SIG-M5 (cell line): ENCODE measurements around the gene ZMYND8.
"Not testable (repeated sequence)": the region's sequence is repeated elsewhere in the genome, so short reads cannot be mapped to it uniquely, and the experiment has no call there.

Experiments used
- DNase-seq: peaks from one replicate; lab custom pipeline; 2025; lab: John Stamatoyannopoulos, UW

The ZMYND8 gene

GRCh38 chr20:47310729-47311128 is 45.8 kb downstream of the ZMYND8 start:
- no peak for DNase-seq

DNA sequence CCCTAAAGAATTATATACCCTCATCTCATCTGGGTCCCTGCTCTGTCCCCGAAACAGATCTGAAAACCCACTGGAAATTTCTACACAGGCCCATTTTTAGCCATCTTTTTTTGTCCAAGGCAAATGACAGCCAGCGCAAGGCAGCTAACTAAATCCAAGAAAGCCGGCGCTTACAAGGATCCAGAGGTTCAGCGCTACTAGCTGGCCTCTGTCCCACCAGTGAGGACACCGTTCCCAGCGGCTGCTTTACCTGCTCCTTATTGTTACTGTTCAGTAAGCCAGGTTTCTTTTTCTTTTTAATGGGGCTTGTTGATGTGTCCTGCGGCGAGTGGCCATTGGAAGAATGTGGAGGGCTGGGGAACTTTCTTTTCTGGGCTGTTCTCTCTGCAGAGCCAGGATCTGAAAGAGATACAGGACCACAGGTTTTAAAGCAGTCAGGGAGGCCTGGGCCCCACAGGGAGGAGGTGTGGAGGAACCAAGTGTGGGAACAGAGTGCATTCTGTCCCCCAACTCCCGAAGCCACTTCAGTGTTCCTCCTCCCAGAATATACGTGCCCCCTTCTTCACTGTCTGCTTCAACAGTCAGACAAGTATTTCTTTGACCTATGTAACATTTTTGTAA is 46.6 kb downstream of the ZMYND8 start:
- no peak for DNase-seq

- DNase-seq: no peak
These were observed 47.1 kb downstream of the ZMYND8 start for GRCh38 chr20:47309394-47309793.

DNA sequence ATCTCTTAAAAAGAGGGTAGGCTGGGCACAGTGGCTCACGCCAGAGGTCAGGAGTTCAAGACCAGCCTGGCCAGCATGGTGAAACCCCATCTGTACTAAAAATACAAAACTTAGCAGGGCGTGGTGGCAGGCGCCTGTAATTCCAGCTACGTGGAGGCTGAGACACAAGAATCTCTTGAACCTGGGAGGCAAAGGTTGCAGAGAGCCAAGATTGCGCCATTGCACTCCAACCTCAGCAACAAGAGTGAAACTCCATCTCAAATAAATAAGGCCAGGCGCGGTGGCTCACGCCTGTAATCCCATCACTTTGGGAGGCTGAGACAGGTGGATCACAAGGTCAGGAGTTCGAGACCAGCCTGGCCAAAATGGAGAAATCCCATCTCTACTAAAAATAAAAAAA is 48.9 kb downstream of the ZMYND8 start:
- not testable (repeated sequence) for DNase-seq

GRCh38 chr20:47306755-47307370 is 49.6 kb downstream of the ZMYND8 start:
- no peak for DNase-seq

DNA sequence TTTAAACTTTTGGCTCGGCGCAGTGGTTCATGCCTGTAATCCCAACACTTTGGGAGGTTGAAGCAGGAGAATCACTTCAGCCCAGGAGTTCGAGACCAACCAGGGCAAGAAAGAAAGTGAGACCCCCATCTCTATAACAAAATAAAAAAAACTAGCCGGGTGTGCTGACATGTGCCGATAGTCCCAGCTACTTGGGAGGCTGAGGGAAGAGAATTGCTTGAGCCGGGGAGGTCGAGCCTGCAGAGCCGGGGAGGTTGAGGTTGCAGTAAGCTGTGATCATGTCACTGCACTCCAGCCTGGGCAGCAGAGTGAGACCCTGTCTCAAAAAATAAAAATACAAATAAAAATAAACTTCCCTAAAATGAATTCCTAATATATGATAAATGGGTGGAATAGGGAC is 50.4 kb downstream of the ZMYND8 start:
- DNase-seq: no peak

DNA sequence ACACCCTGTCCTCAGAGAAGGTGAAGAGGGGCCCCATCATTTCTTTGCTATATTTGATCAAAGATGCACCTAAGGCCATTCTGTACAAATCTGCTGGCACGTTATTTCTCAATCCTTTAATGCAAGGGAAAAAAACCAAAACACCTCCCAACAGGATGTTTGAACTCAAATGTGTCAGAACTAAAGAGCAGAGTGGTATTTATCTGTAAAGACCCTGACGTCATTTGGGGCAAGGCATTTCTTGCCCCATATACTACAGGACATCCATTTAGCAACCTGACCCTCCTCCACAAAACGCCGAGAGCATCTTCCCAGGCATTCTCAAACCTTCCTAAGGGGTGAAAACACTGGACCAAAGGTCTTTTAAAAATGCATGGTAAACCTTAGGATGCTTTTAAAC is 50.8 kb downstream of the ZMYND8 start:
- no peak for DNase-seq

DNA sequence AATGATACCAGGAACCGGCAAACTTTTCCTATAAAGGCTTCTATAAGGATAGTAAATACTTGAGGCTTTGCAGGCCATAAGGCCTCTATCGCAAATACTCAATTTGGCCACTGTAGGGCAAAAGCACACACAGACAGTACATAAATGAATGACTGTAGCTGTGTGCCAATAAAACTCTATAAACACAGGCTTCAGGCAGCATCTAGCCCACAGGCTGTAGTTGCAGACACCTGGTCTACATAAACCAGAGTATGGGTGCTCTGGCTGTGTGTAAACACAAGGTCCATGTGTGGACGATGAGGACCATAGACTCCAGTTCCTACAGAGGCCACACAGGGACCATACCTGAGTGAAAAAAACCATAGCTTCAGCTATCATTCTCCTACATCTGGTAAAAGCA is 52.2 kb downstream of the ZMYND8 start:
- DNase-seq: no peak

GRCh38 chr20:47303736-47304135 is 52.8 kb downstream of the ZMYND8 start:
- no peak for DNase-seq

GRCh38 chr20:47300071-47300470 is 56.4 kb downstream of the ZMYND8 start:
- no peak for DNase-seq

DNA sequence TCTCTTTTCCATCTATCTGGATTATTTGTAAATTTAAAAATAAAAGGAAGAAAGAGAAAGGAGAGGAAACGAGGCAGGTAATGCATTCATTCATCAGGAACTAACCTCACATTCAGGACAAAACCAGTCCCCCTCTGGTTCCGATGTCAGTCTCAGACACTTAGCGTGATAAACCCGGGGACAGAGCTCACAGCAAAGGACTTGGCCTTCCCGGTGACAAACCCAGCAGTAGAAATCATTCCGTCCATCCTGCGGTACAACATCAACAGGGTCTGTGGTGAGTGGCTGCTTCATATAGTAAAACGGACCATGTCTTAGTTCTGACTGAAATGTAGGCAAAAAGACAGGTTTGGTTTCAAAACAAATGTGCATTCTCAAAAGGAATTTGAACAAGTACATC is 57.9 kb downstream of the ZMYND8 start:
- no peak for DNase-seq

DNA sequence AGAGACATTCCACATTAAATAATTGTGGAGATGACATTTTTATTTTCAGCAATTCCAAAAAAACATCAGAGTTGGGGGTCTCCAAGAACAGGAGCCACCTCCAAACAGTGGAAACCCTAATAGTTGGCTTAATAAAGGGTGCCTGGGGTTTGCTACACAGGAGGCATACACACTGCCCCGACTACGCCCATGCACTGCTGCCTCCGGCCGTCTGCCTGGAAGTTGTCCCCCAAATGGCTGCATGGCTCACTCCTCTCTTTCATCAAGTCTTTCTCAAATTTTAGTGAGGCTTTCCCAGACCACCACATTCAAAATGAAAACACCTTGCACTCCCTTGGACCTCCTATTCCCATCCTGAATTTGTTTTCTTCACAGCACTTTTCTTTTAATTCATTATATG is 58.8 kb downstream of the ZMYND8 start:
- DNase-seq: no peak

- DNase-seq: no peak
These were observed 59.5 kb downstream of the ZMYND8 start for GRCh38 chr20:47296950-47297349.

DNA sequence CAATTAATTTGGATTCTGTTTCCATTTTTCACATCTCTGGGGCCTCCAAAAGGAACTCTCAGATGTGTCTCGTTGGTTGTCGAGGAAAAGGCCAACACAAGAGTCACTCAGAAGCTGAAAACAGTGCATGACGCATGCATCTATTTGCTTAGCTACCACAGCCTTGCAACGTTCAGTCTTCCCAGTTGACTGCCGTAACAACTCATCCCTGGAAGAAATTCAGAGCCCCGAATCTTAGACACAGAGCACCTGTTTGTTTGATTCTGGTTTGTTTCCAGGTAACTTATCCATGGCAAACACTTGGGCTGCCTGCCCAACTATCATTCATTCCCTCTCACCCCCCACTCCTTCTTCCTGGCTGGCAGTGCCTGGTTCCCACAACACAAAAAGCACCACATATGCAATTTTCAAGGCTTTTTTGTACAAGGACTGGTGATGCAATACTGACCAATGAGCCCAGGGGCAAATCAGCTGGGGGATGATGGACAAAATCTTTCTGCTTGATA is 60.5 kb downstream of the ZMYND8 start:
- DNase-seq: no peak

DNA sequence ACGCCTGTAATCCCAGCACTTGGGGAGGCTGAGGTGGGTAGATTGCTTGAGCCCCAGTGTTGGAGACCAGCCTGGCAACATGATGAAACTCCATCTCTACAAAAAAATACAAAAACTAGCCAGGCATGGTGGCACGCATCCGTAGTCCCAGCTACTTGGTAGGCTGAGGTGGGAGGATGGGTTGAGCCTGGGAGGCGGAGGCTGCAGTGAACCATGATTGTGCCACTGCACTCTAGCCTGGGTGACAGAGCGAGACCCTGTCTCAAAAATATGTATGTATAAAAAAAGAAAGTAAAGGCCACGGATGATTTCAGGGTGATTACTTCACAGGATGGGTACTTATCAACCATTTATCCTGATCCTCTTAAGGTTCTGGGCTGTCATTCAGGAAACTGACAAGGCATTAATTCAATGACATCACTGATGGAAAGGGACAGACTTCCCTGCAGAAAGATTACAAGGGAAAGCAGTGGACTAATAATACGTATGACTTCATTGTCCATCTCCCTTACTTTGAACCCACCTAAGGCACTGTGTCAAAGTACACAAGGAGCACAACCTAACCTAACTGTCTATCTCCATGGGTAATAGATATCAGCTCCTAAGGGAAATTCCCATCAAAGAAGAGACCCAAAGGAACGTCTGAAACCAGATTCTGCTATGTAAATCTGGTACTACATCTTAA is 61.2 kb downstream of the ZMYND8 start:
- no peak for DNase-seq

DNA sequence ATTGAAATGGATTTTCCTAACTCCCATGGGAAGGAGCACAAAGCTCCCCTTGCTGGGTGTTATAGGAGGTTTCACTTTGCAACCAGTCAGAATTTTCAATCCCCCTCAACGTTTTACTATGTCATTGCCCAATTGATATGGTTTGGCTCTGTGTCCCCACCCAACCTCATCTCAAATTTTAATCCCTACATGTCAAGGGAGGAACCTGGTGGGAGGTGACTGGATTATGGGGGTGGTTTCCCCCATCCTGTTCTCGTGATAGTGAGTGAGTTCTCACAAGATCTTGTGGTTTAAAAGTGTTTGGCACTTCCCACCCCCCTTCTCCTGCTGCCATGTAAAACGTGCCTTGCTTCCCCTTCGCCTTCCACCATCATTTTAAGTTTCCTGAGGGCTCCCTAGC is 62.9 kb downstream of the ZMYND8 start:
- no peak for DNase-seq

DNA sequence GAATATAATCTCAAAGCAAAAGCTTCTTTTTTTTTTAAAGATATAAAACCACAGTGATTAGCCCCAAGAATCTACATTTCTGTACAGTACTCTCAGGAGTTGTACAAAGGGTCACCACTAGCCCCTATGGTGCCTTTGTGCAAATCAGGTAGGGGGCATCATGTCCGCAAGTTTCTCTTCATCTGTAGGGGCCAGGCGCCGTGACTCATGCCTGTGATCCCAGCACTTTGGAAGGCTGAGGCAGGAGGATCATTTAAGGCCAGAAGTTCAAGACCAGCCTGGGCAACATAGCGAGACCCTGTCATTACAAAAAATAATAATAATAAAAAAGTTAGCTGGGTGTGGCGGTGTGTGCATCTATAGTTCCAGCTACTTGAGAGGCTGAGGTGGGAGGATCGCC is 63.9 kb downstream of the ZMYND8 start:
- no peak for DNase-seq

GRCh38 chr20:47290666-47291430 is 65.7 kb downstream of the ZMYND8 start:
- DNase-seq: no peak

DNA sequence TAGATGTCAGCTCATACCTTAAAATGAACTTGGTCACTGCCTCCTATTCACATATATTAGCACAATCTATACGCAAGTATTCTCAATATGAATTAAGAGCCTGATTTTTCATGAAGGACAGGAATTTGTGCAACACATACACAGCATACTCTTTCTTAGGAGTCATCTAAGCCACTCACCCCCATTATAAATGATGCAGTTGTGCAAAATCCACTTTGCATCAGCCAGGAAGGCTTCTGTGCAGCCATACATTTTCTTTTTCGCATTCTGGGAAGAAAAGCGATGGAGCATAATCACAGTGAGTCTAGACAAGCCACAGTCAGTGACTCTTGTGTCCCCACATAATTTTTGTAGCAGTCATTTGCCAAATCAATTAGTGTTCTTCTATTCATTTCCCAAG is 66.5 kb downstream of the ZMYND8 start:
- DNase-seq: no peak

DNA sequence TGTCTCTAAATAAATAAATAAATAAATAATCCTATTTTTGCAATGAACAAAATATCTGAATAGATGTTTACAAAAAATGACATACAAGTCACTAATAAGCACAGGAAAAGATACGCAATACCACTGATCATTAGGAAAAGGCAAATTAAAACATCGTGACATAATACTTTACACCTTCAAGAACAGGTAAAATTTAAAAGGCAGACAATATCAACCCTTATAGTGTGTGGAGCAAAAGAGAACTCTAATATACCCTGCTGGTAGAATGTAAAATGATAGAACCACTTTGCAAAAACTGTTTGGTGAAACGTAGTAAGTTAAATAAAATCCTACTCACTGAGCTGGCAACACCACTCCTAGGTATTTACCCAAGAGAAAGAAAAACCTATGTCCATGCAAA is 67.4 kb downstream of the ZMYND8 start:
- no peak for DNase-seq

DNA sequence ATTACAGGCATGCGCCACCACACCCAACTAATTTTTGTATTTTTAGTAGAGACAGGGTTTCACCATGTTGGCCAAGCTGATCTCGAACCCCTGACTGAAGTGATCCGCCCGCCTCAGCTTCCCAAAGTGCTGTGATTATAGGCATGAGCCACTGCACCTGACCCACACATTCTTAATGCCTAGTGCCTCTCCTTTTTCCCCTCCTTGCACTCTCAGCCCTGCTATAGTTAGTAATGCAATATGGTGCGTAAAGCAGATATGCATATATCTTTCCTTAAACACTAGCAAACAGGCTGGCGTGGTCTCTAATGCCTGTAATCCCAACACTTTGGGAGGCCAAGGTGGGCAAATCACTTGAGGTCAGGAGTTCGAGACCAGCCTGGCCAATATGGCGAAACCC is 68.0 kb downstream of the ZMYND8 start:
- not testable (repeated sequence) for DNase-seq

DNA sequence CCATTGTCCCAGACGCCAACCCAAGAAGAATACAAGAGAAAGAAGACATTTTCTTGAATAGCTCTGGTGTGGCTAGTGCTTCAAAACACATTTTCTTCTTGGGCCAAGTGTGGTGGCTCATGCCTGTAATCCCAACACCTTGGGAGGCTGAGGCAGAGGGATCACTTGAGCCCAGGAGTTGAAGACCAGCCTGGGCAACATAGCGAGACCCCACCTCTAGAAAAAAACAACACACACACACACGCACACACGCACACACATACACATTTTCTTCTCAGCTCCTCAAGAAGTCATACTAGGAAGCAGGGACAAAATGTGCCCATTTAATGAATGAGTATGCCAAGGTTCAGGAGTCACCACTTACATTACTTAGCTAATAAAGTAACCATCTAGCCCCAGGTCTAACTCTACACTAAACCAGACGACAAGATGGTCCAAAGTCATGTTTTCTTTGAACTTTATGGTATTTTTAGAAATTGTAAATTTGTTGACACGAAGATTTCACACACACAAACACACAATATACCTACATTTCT is 68.8 kb downstream of the ZMYND8 start:
- DNase-seq: no peak
